ENCODE measurements around the gene CFAP299. TPM values are rescaled to one million over a fixed set of nuclear protein-coding genes. Genes with fewer than 3 reads are reported as not detected.

Gene CFAP299
- total and polyA plus RNA-seq, 2 donors (not counting 3 experiments of a cell fraction or from before 2014, with no cell fraction given) = not detected

DNA sequence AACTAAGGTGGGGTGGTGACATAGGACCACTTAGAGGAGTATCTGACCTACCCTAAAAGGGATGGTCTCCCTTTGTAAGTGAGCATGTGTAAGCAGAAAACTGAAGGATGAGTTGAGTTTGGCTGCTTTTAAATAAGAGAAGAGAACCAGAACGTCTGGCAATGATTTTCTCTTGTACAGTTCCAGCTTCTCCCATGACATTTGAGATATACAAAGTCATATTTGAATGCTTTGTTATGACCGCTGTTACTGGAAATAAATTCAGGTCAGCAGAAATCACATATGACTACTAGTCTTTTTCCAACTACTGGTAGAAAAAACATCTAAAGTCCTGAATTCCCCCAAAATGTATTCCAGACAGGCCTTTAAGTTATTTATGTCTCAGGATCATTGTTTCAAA lies 381.7 kb downstream of the CFAP299 start:
- H3K4me1 ChIP-seq (ENCODE audit: control insufficient read depth, extremely low read depth, insufficient read depth, low read length) = no peaks in the 10 kb centered on the region
- H3K4me2 ChIP-seq (ENCODE audit: insufficient read depth, low read length) = no peak overlapping the region
- H3K36me3 ChIP-seq (ENCODE audit: control insufficient read depth in 2 of 2, extremely low read depth in 1 of 2, insufficient read depth in 2 of 2, low read length in 2 of 2) = no peaks in the 10 kb centered on the region
- H2AFZ ChIP-seq (ENCODE audit: low read depth, low read length) = no peak overlapping the region
- no peak for DNase-seq (ENCODE audit: low read depth, low spot score)
- H3K79me2 ChIP-seq (ENCODE audit: control insufficient read depth, insufficient read depth, low read length) = no peaks in the 10 kb centered on the region
- H3K9ac ChIP-seq (replicated peaks; ENCODE audit: extremely low read depth, insufficient read depth, low read length) = no peak overlapping the region
- no peaks in the 10 kb centered on the region for H4K20me1 ChIP-seq (replicated peaks; ENCODE audit: control insufficient read depth, extremely low read depth, insufficient read depth, low read length)
- dilution Hi-C loops (cut with MboI; ENCODE audit: extremely low pct_ligation_motif_present, low sequenced_read_pairs) (no loop called here), intact Hi-C loops (cut with micrococcal nuclease) (no loop called here)
- POLR2A ChIA-PET = no interaction called here
- H3K9me1 ChIP-seq (replicated peaks; ENCODE audit: control insufficient read depth, extremely low read depth, insufficient read depth, low read length) = no peaks in the 10 kb centered on the region
- no peaks in the 10 kb centered on the region for H3K9me3 ChIP-seq (replicated peaks; ENCODE audit: control insufficient read depth, insufficient read depth, low read length)
- TF ChIP-seq POLR2AphosphoS5 (IDR thresholded peaks at IDR 0.05; ENCODE audit: insufficient read depth, low read depth, low read length) (no peak), EZH2 (IDR thresholded peaks at IDR 0.05; ENCODE audit: borderline replicate concordance, low read depth, low read length, severe bottlenecking) (no peak), MAX (IDR thresholded peaks at IDR 0.05; ENCODE audit: insufficient read depth, insufficient read length) (no peak), POLR2A (IDR thresholded peaks at IDR 0.05; ENCODE audit: low read depth, low read length) (no peak), MYC (IDR thresholded peaks at IDR 0.05; ENCODE audit: low read depth, low read length) (no peak), FOS (IDR thresholded peaks at IDR 0.05; ENCODE audit: borderline replicate concordance, insufficient read depth, low read length) (no peak), GATA2 (IDR thresholded peaks at IDR 0.05; ENCODE audit: insufficient read depth, insufficient read length, low read depth, low read length) (no peak), JUN (IDR thresholded peaks at IDR 0.05; ENCODE audit: borderline replicate concordance, insufficient read depth, insufficient read length, low read depth) (no peak)
- TF ChIP-seq, protein P1, sequence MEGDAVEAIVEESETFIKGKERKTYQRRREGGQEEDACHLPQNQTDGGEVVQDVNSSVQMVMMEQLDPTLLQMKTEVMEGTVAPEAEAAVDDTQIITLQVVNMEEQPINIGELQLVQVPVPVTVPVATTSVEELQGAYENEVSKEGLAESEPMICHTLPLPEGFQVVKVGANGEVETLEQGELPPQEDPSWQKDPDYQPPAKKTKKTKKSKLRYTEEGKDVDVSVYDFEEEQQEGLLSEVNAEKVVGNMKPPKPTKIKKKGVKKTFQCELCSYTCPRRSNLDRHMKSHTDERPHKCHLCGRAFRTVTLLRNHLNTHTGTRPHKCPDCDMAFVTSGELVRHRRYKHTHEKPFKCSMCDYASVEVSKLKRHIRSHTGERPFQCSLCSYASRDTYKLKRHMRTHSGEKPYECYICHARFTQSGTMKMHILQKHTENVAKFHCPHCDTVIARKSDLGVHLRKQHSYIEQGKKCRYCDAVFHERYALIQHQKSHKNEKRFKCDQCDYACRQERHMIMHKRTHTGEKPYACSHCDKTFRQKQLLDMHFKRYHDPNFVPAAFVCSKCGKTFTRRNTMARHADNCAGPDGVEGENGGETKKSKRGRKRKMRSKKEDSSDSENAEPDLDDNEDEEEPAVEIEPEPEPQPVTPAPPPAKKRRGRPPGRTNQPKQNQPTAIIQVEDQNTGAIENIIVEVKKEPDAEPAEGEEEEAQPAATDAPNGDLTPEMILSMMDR (IDR thresholded peaks at IDR 0.05; ENCODE audit: extremely low read depth in 1 of 2, insufficient read depth in 1 of 2, low read depth in 1 of 2, low read length in 2 of 2) = no peak
- no peak overlapping the region for H3K4me3 ChIP-seq (replicated peaks in 1 of 3; ENCODE audit: insufficient read depth in 1 of 3, low read depth in 1 of 3, low read length in 3 of 3)
- no peaks in the 10 kb centered on the region for H3K27me3 ChIP-seq (ENCODE audit: control insufficient read depth in 2 of 2, insufficient read depth in 2 of 2, low read length in 2 of 2)
- no peak overlapping the region for H3K27ac ChIP-seq (ENCODE audit: insufficient read depth, low read depth, low read length)
- no peak for FAIRE-seq
- no TSS peak for BruUV-seq (replicated peaks)
- CTCF ChIA-PET = no interaction called here

All from endothelial cell of umbilical vein (primary cell).